HG03571 (cell line): ENCODE data around the gene CHST4.
"Not testable (repeated sequence)": the region's sequence is repeated elsewhere in the genome, so short reads cannot be mapped to it uniquely, and the experiment has no call there.

Experiments
- ATAC-seq: cut with Tn5 transposase; IDR thresholded peaks from one replicate; pipeline ENCODE4 v1.9.1; 2021; ENCODE audit not compliant: unreplicated experiment

CHST4 gene

GRCh38 chr16:71524566-71525553 lies 1.4 kb upstream of the CHST4 start:
- no peak for ATAC-seq

GRCh38 chr16:71528257-71528656 lies 2.0 kb downstream of the CHST4 start:
- no peak for ATAC-seq

GRCh38 chr16:71528863-71529262 lies 2.6 kb downstream of the CHST4 start:
- ATAC-seq = no peak

- ATAC-seq = no peak
These were observed 6.1 kb downstream of the CHST4 start for GRCh38 chr16:71532366-71532765.

- no peak for ATAC-seq
These were observed 10.7 kb downstream of the CHST4 start for GRCh38 chr16:71536752-71537499.

- ATAC-seq = no peak
These were observed 11.4 kb downstream of the CHST4 start for GRCh38 chr16:71537643-71538042.

GRCh38 chr16:71542377-71542776 lies 16.2 kb downstream of the CHST4 start:
- no peak for ATAC-seq

GRCh38 chr16:71547168-71547567 lies 20.9 kb downstream of the CHST4 start:
- ATAC-seq = no peak

- ATAC-seq = no peak
These were observed 26.7 kb downstream of the CHST4 start for GRCh38 chr16:71552698-71553503.

- no peak for ATAC-seq
These were observed 29.1 kb downstream of the CHST4 start for GRCh38 chr16:71555230-71555891.

- no peak for ATAC-seq
These were observed 31.1 kb downstream of the CHST4 start for GRCh38 chr16:71557299-71557698.

- ATAC-seq = no peak
These were observed 31.8 kb downstream of the CHST4 start for GRCh38 chr16:71557954-71558582.

- no peak for ATAC-seq
These were observed 33.6 kb downstream of the CHST4 start for GRCh38 chr16:71559855-71560254.

GRCh38 chr16:71561886-71562285 lies 35.7 kb downstream of the CHST4 start:
- ATAC-seq = not testable (repeated sequence)

GRCh38 chr16:71562552-71562951 lies 36.3 kb downstream of the CHST4 start:
- no peak for ATAC-seq

- no peak for ATAC-seq
These were observed 38.2 kb downstream of the CHST4 start for GRCh38 chr16:71564335-71564967.

GRCh38 chr16:71565812-71566700 lies 39.8 kb downstream of the CHST4 start:
- no peak for ATAC-seq

- ATAC-seq = no peak
These were observed 41.7 kb downstream of the CHST4 start for GRCh38 chr16:71567931-71568330.

GRCh38 chr16:71568551-71568950 lies 42.3 kb downstream of the CHST4 start:
- ATAC-seq = no peak
